HG03039 (cell line): ENCODE results near the gene CRBN.

ENCODE experiments used
- ATAC-seq: cut with Tn5 transposase; IDR thresholded peaks from one replicate; pipeline ENCODE4 v1.9.1; 2021; ENCODE audit warnings: mild to moderate bottlenecking, moderate library complexity; ENCODE audit not compliant: unreplicated experiment

CRBN gene

GRCh38 chr3:3113042-3113709, 66.3 kb downstream of the CRBN start:
- no peak for ATAC-seq

GRCh38 chr3:3110749-3111361, 68.6 kb downstream of the CRBN start:
- peak; percentile 34 for ATAC-seq

- ATAC-seq, result peak; percentile 41
Measured at GRCh38 chr3:3110299-3110630, 69.2 kb downstream of the CRBN start, which contains the start of gene IL5RA. Gene IL5RA (minus strand): TSS chr3:3110374. CDS start chr3:3104984, 5,390 bp downstream.

- peak; percentile 69 for ATAC-seq
Measured at GRCh38 chr3:3109407-3110298, 69.8 kb downstream of the CRBN start.

GRCh38 chr3:3107858-3108257, 71.6 kb downstream of the CRBN start:
- no peak for ATAC-seq

GRCh38 chr3:3107181-3107580, 72.3 kb downstream of the CRBN start:
- no peak for ATAC-seq

- no peak for ATAC-seq
Measured at GRCh38 chr3:3105815-3106214, 73.7 kb downstream of the CRBN start.

- no peak for ATAC-seq
Measured at GRCh38 chr3:3105246-3105645, 74.2 kb downstream of the CRBN start.

GRCh38 chr3:3102751-3103150, 76.7 kb downstream of the CRBN start:
- no peak for ATAC-seq

GRCh38 chr3:3101660-3102458, 77.6 kb downstream of the CRBN start:
- peak; percentile 44 for ATAC-seq
